PC-3 (cell line): ENCODE results near the gene REEP6.

Experiments used
- EZH2 ChIP-seq: fragments of 300-600 bp; sonication (generic); IDR thresholded peaks from one replicate; pipeline ENCODE4 v1.6.1; 2017; ENCODE audit warnings: antibody characterized with exemption, mild to moderate bottlenecking, low read length; ENCODE audit not compliant: unreplicated experiment
- EZH2phosphoT487 ChIP-seq: fragments of 300-600 bp; sonication (generic); IDR thresholded peaks from 2 replicates; pipeline ENCODE4 v1.6.1; 2018; ENCODE audit warnings: mild to moderate bottlenecking, antibody characterized with exemption, low read length, borderline replicate concordance

DNA sequence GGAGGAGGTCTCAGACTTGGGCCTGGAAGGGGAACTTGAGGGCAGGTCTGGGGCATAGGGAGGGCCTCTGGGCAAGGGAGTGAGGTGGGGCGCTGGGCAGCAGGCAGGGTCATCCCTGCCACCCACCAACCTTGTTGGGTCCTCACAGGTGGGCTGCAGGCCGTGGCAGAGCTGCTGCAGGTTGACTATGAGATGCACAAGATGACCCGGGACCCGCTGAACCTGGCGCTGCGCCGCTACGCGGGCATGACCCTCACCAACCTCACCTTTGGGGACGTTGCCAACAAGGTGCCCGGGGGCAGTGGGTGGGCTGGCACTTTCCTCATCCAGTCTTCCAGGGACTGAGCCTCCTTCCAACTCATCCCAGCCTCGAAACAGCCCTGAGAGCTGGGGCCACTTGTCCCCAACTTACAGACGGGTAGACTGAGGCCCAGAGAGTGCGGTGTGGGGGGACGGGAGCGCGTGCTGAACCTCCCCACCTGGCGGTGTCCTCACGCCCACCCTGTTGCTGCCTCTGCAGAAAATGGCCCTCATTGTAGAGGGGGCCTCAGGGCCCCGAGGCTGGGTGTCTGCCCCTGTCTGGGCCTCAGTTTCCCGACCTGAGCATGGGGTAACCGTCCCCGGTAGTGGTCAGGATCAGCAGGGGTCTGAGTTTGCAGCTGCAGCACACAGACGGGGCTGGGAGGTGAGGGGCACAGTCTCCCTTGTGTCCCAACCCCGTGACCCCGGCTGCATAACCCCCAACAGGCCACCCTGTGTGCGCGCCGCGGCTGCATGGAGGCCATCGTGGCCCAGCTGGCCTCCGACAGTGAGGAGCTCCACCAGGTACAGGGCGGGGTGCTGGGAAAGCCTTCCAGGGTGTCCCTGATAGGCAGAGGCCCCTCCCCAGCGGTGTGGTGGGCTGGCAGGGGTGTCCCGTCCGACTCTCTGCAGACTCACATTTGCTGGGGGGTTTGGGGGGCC is 30.7 kb upstream of the REEP6 start:
- TF ChIP-seq EZH2phosphoT487 (no peak), EZH2 (no peak)
